B cell (primary cell): Measurements from ENCODE around the gene CEP128. TPM values are rescaled to one million over a fixed set of nuclear protein-coding genes. Genes with fewer than 3 reads are reported as not detected.

Source experiments
- ATAC-seq: fragments of 200-7000 bp; cut with Tn5 transposase; one replicate; pipeline ENCODE4 v1.10.0; 2021; ENCODE audit warnings: low read depth, mild to moderate bottlenecking, moderate number of reproducible peaks, moderate library complexity
- CTCF ChIA-PET: fragments of 350-600 bp; sonication (Branson Sonifier 250); formaldehyde crosslinking; loops from one replicate; lab custom pipeline; 2021; ENCODE audit warnings: antibody characterized with exemption, inconsistent platforms; lab: Charles Lee
- POLR2A ChIA-PET: fragments of 350-600 bp; sonication (Branson Sonifier 250); formaldehyde crosslinking; loops from one replicate; lab custom pipeline; 2021; ENCODE audit warnings: antibody characterized with exemption; lab: Charles Lee
- DNase-seq: peaks from one replicate; pipeline ENCODE4 v3.0.0; 2013
- H2AFZ ChIP-seq: 2 replicates; pipeline ENCODE4 v1.6.1; 2012; ENCODE audit warnings: mild to moderate bottlenecking, low read depth, low read length; ENCODE audit not compliant: insufficient read depth, poor library complexity, severe bottlenecking
- H3K27ac ChIP-seq, 2 donors: 1 replicate in 1 of 2; 2 replicates in 1 of 2; pipeline ENCODE4 v1.5.1; 2012 to 2013; ENCODE audit warnings: low read length in 2 of 2, mild to moderate bottlenecking in 2 of 2, moderate library complexity in 1 of 2
- H3K27me3 ChIP-seq, 4 experiments: fragments of 200-600 bp in 1 of 4; sonication (generic) in 1 of 4; replicated peaks in 1 of 4; 1 replicate in 2 of 4; 2 replicates in 2 of 4; pipeline versions ENCODE4 v1.6.1 to v1.7.0; 2013 to 2016; ENCODE audit warnings: low read length in 3 of 4, mild to moderate bottlenecking in 2 of 4, mixed read lengths in 1 of 4, moderate library complexity in 1 of 4; ENCODE audit not compliant: insufficient read depth in 4 of 4, control insufficient read depth in 3 of 4; ENCODE audit errors: control extremely low read depth in 1 of 4
- H3K36me3 ChIP-seq, 2 experiments: replicated peaks in 1 of 2; 1 replicate in 1 of 2; 2 replicates in 1 of 2; pipeline versions ENCODE4 v1.6.1 to v1.7.1; 2013; ENCODE audit warnings: low read length in 1 of 2; ENCODE audit not compliant: insufficient read depth in 2 of 2, control insufficient read depth in 1 of 2; ENCODE audit errors: control extremely low read depth in 1 of 2, extremely low read depth in 1 of 2
- H3K4me1 ChIP-seq, 2 donors: fragments of 200-600 bp in 1 of 2; sonication (generic) in 1 of 2; 1 replicate in 1 of 2; 2 replicates in 1 of 2; pipeline versions ENCODE4 v1.5.1 to v1.6.1; 2013 to 2017; ENCODE audit warnings: low read length in 2 of 2; ENCODE audit not compliant: control insufficient read depth in 2 of 2, insufficient read depth in 2 of 2
- H3K4me2 ChIP-seq: replicated peaks from 2 replicates; pipeline ENCODE3; 2012; ENCODE audit warnings: mild to moderate bottlenecking, low read depth, low read length; ENCODE audit not compliant: poor library complexity, severe bottlenecking
- H3K4me3 ChIP-seq, 5 experiments: fragments of 200-600 bp in 1 of 5; sonication (generic) in 1 of 5; 1 replicate in 3 of 5; 2 replicates in 2 of 5; pipeline versions ENCODE4 v1.5.1 to v1.7.0; 2011 to 2016; ENCODE audit warnings: low read length in 4 of 5, mild to moderate bottlenecking in 4 of 5, low read depth in 2 of 5, control low read depth in 1 of 5, moderate library complexity in 1 of 5; ENCODE audit not compliant: insufficient read depth in 1 of 5; ENCODE audit errors: control extremely low read depth in 1 of 5, extremely low read depth in 1 of 5
- H3K79me2 ChIP-seq: fragments of 200-600 bp; sonication (generic); one replicate; pipeline ENCODE4 v1.6.0; 2016; ENCODE audit warnings: low read length; ENCODE audit not compliant: control insufficient read depth, insufficient read depth
- H3K9ac ChIP-seq: fragments of 200-600 bp; sonication (generic); 2 replicates; pipeline ENCODE4 v1.6.1; 2017; ENCODE audit warnings: mild to moderate bottlenecking, low read length, moderate library complexity
- H3K9me3 ChIP-seq, 3 donors: one replicate each; pipeline versions ENCODE4 v1.6.1 to v1.7.1; 2013; ENCODE audit warnings: low read length in 2 of 3; ENCODE audit not compliant: control insufficient read depth in 2 of 3, insufficient read depth in 1 of 3; ENCODE audit errors: control extremely low read depth in 1 of 3
- H4K20me1 ChIP-seq: 2 replicates; pipeline ENCODE4 v1.6.0; 2012; ENCODE audit warnings: mild to moderate bottlenecking, low read length; ENCODE audit not compliant: insufficient read depth, control insufficient read depth, poor library complexity, severe bottlenecking
- H3K27ac Mint-ChIP-seq: one replicate; pipeline ENCODE4 v1.8.0; 2021; ENCODE audit warnings: mixed read lengths
- H3K27me3 Mint-ChIP-seq: one replicate; pipeline ENCODE4 v1.8.0; 2021; ENCODE audit warnings: mixed read lengths
- H3K4me1 Mint-ChIP-seq: one replicate; pipeline ENCODE4 v1.8.0; 2021; ENCODE audit warnings: mixed read lengths
- H3K4me3 Mint-ChIP-seq: one replicate; pipeline ENCODE4 v1.8.0; 2021; ENCODE audit warnings: mixed read lengths
- H3K9me3 Mint-ChIP-seq: one replicate; pipeline ENCODE4 v1.8.0; 2022; ENCODE audit warnings: mixed read lengths; ENCODE audit not compliant: insufficient read depth
- EZH2 ChIP-seq: IDR thresholded peaks from 2 replicates; pipeline ENCODE4 v1.6.1; 2012; ENCODE audit warnings: borderline replicate concordance, low read depth, mild to moderate bottlenecking, moderate library complexity, low read length; ENCODE audit not compliant: insufficient read depth, poor library complexity, severe bottlenecking
- WGBS: methylation state at CpG from one replicate; pipeline ENCODE4 v1.1.5; 2013; ENCODE audit warnings: missing lambda C conversion rate; ENCODE audit not compliant: insufficient coverage; 5-methylcytosine and 5-hydroxymethylcytosine counted together
- intact Hi-C: fragments of 100-400 bp; cut with micrococcal nuclease; formaldehyde crosslinking; loops from one replicate; pipeline ENCODE4 v1.10.0; 2022
- polyA plus RNA-seq: library from polyadenylated mRNA; depleted of rRNA; stranded (reverse); fragments of >200 nt; gene quantifications from 2 replicates; pipeline ENCODE4 v1.2.3, GENCODE V29; 2012
- total RNA-seq, 2 donors: library from RNA; stranded (reverse); fragments of 120-200 nt in 1 of 2; gene quantifications; 1 replicate in 1 of 2; 2 replicates in 1 of 2; pipeline versions ENCODE4 v1.2.3 to v1.2.4, GENCODE V29; 2013 to 2022
- TF ChIP-seq, protein P1 (sequence below): fragments of 200-600 bp; IDR thresholded peaks from one replicate; pipeline ENCODE4 v1.8.0; 2022; ENCODE audit warnings: antibody characterized with exemption, mild to moderate bottlenecking

Gene CEP128
- total and polyA plus RNA-seq, 2 donors (not counting 1 experiment from before 2014, with no cell fraction given): 1.1 to 31.6 TPM

GRCh38 chr14:80770114-80770908, 171.2 kb downstream of the CEP128 start:
- WGBS: no CpG with 5 or more reads among the region's 1 CpG
- Mint-ChIP-seq H3K9me3 (peaks cover 2% of the 10 kb centered on the region), H3K27ac (no peak overlapping the region), H3K4me1 (no peaks in the 10 kb centered on the region), H3K27me3 (no peaks in the 10 kb centered on the region), H3K4me3 (no peak overlapping the region)
- Histone ChIP-seq H3K79me2 (no peaks in the 10 kb centered on the region), H3K4me3 (no peak overlapping the region), H4K20me1 (no peaks in the 10 kb centered on the region), H2AFZ (no peak overlapping the region), H3K36me3 (no peaks in the 10 kb centered on the region), H3K4me1 (no peaks in the 10 kb centered on the region), H3K9me3 (peaks cover 0 to 2% (median 0%) of the 10 kb centered on the region in 3 donors), H3K27ac (no peak overlapping the region), H3K4me2 (no peak overlapping the region), H3K9ac (no peak overlapping the region), H3K27me3 (no peaks in the 10 kb centered on the region)
- ChIA-PET CTCF (no interaction called here), POLR2A (no interaction called here)
- no peak for DNase-seq
- intact Hi-C loops: no loop called here
- TF ChIP-seq EZH2: no peak
- TF ChIP-seq, protein P1, sequence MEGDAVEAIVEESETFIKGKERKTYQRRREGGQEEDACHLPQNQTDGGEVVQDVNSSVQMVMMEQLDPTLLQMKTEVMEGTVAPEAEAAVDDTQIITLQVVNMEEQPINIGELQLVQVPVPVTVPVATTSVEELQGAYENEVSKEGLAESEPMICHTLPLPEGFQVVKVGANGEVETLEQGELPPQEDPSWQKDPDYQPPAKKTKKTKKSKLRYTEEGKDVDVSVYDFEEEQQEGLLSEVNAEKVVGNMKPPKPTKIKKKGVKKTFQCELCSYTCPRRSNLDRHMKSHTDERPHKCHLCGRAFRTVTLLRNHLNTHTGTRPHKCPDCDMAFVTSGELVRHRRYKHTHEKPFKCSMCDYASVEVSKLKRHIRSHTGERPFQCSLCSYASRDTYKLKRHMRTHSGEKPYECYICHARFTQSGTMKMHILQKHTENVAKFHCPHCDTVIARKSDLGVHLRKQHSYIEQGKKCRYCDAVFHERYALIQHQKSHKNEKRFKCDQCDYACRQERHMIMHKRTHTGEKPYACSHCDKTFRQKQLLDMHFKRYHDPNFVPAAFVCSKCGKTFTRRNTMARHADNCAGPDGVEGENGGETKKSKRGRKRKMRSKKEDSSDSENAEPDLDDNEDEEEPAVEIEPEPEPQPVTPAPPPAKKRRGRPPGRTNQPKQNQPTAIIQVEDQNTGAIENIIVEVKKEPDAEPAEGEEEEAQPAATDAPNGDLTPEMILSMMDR: no peak
- ATAC-seq: no peak

DNA sequence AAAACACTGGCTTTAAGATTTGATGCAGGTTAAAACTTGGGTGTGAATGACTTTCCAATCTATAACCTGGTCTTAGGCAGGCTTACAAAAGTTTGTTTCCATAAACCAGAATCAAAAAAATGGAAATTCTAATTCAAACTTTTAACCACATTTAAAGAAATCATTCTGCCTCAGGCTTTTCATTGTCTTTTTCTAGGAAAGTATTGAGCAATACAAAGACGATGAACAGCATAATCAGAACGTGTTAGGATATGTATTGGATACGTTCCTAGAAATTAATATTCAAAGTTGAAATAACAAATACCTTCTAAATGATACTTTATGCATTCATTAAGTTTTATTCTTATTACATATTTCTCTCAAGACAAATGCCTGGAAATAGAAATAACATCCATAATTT, 172.9 kb downstream of the CEP128 start:
- Histone ChIP-seq H3K27me3 (no peaks in the 10 kb centered on the region), H3K9ac (no peak overlapping the region), H3K36me3 (no peaks in the 10 kb centered on the region), H3K9me3 (peaks cover 0 to 2% (median 0%) of the 10 kb centered on the region in 3 donors), H2AFZ (no peak overlapping the region), H3K4me2 (no peak overlapping the region), H3K27ac (no peak overlapping the region), H3K4me1 (no peaks in the 10 kb centered on the region), H3K4me3 (no peak overlapping the region), H3K79me2 (no peaks in the 10 kb centered on the region), H4K20me1 (no peaks in the 10 kb centered on the region)
- TF ChIP-seq, protein P1: no peak
- no peak for TF ChIP-seq EZH2
- Mint-ChIP-seq H3K4me1 (no peaks in the 10 kb centered on the region), H3K27ac (no peak overlapping the region), H3K9me3 (peaks cover 2% of the 10 kb centered on the region), H3K4me3 (no peak overlapping the region), H3K27me3 (no peaks in the 10 kb centered on the region)
- CTCF ChIA-PET: no interaction called here
- POLR2A ChIA-PET: no interaction called here
- DNase-seq (no peak), ATAC-seq (no peak)
- no CpG with 5 or more reads among the region's 3 CpGs for WGBS
- intact Hi-C loops: no loop called here
